A549 (cell line): ENCODE data around the gene KEAP1. TPM values are rescaled to one million over a fixed set of nuclear protein-coding genes. Genes with fewer than 3 reads are reported as not detected.

Experiments used
- ATAC-seq, 2 experiments: fragments of 200-7000 bp in 1 of 2; fragments of >200 bp in 1 of 2; cut with Nextera tagmentation in 1 of 2; cut with Tn5 transposase in 1 of 2; 3 replicates each; pipeline versions ENCODE4 v1.8.0 to v1.9.1; 2018 to 2020; ENCODE audit warnings: mild to moderate bottlenecking in 1 of 2, moderate library complexity in 1 of 2
- CTCF ChIA-PET: fragments of 300-600 bp; sonication (Branson Sonifier 250); formaldehyde crosslinking; extraction: SDS; loops from one replicate; lab custom pipeline; 2021; ENCODE audit warnings: antibody characterized with exemption, inconsistent platforms; lab: Yijun Ruan, JAX
- POLR2A ChIA-PET: fragments of 350-600 bp; formaldehyde crosslinking; extraction: SDS; loops from one replicate; lab custom pipeline; 2021; ENCODE audit warnings: antibody characterized with exemption, inconsistent platforms; lab: Yijun Ruan, JAX
- DNase-seq, 2 experiments: peaks; one replicate each; pipeline versions ENCODE4 v3.0.0 to v3.0.0-alpha.2; 2011 to 2016; ENCODE audit warnings: low read depth in 1 of 2, low spot score in 1 of 2
- FAIRE-seq: peaks from 2 replicates; lab custom pipeline; 2011; peaks lifted over from hg19 to GRCh38; lab: Jason Lieb, UNC
- H3K27ac ChIP-seq, 2 experiments: fragments of >200 bp; sonication (Bioruptor Twin); formaldehyde crosslinking; 3 replicates each; pipeline ENCODE4 v1.5.1; 2016 to 2017
- H3K4me1 ChIP-seq: fragments of >200 bp; sonication (Bioruptor Twin); formaldehyde crosslinking; 3 replicates; pipeline ENCODE4 v1.6.1; 2016
- H3K4me2 ChIP-seq: fragments of >200 bp; sonication (Bioruptor Twin); formaldehyde crosslinking; 3 replicates; pipeline ENCODE4 v1.6.1; 2016
- H3K4me3 ChIP-seq: fragments of >200 bp; sonication (Bioruptor Twin); formaldehyde crosslinking; 3 replicates; pipeline ENCODE4 v1.5.1; 2016
- H3K9me3 ChIP-seq: fragments of >200 bp; sonication (Bioruptor Twin); formaldehyde crosslinking; 3 replicates; pipeline ENCODE4 v1.6.1; 2016
- ATOH8 ChIP-seq: fragments of 250-450 bp; sonication (Bioruptor Pico); IDR thresholded peaks from 2 replicates; pipeline ENCODE4 v1.5.0; 2020; ENCODE audit warnings: low read depth, mild to moderate bottlenecking, moderate library complexity
- CBX8 ChIP-seq: fragments of 200-600 bp; sonication (generic); IDR thresholded peaks from 2 replicates; pipeline ENCODE4 v1.6.1; 2016
- CEBPB ChIP-seq, 2 experiments: fragments of >200 bp in 1 of 2; sonication (Bioruptor Twin) in 1 of 2; formaldehyde crosslinking in 1 of 2; IDR thresholded peaks; 2 replicates each; pipeline ENCODE4 v1.6.1; 2012 to 2016
- CTCF ChIP-seq: fragments of >200 bp; sonication (Bioruptor Twin); formaldehyde crosslinking; IDR thresholded peaks from 3 replicates; pipeline ENCODE4 v1.5.1; 2016
- E2F6 ChIP-seq: IDR thresholded peaks from 2 replicates; pipeline ENCODE4 v1.6.1; 2012; ENCODE audit warnings: low read depth, borderline replicate concordance
- EHF ChIP-seq: fragments of 250-450 bp; sonication (Bioruptor Pico); IDR thresholded peaks from 2 replicates; pipeline ENCODE4 v1.5.0; 2020; ENCODE audit warnings: mild to moderate bottlenecking
- EHMT2 ChIP-seq: fragments of 200-600 bp; sonication (generic); IDR thresholded peaks from 2 replicates; pipeline ENCODE4 v1.6.1; 2016; ENCODE audit warnings: antibody characterized with exemption, low read depth, mild to moderate bottlenecking, moderate library complexity
- EP300 ChIP-seq, 2 experiments: fragments of >200 bp; sonication (Bioruptor Twin); formaldehyde crosslinking; IDR thresholded peaks; 2 replicates in 1 of 2; 3 replicates in 1 of 2; pipeline ENCODE4 v1.6.1; 2016 to 2017
- FOXS1 ChIP-seq: fragments of 250-450 bp; sonication (Bioruptor Pico); IDR thresholded peaks from 2 replicates; pipeline ENCODE4 v1.5.0; 2020; ENCODE audit warnings: mild to moderate bottlenecking, moderate library complexity
- HDAC2 ChIP-seq: fragments of 200-600 bp; sonication (generic); IDR thresholded peaks from 2 replicates; pipeline ENCODE4 v1.6.1; 2016
- HEYL ChIP-seq: fragments of 250-450 bp; sonication (Bioruptor Pico); IDR thresholded peaks from 2 replicates; pipeline ENCODE4 v1.8.0; 2021; ENCODE audit warnings: mild to moderate bottlenecking, moderate library complexity
- HMGXB4 ChIP-seq: fragments of 250-450 bp; sonication (Bioruptor Pico); IDR thresholded peaks from 2 replicates; pipeline ENCODE4 v1.5.0; 2021; ENCODE audit warnings: mild to moderate bottlenecking, moderate library complexity, borderline replicate concordance
- HOXB13 ChIP-seq: fragments of 250-450 bp; sonication (Bioruptor Pico); IDR thresholded peaks from 2 replicates; pipeline ENCODE4 v1.5.0; 2020; ENCODE audit warnings: low read depth, mild to moderate bottlenecking, moderate library complexity
- JUNB ChIP-seq: fragments of >200 bp; sonication (Bioruptor Twin); formaldehyde crosslinking; IDR thresholded peaks from 2 replicates; pipeline ENCODE4 v1.6.1; 2016
- KDM1A ChIP-seq: fragments of 200-600 bp; sonication (generic); IDR thresholded peaks from 2 replicates; pipeline ENCODE4 v1.6.1; 2016; ENCODE audit warnings: low read depth, mild to moderate bottlenecking
- KDM5A ChIP-seq: fragments of 200-600 bp; sonication (generic); IDR thresholded peaks from 2 replicates; pipeline ENCODE4 v1.6.1; 2016; ENCODE audit warnings: antibody characterized with exemption, mild to moderate bottlenecking
- MAX ChIP-seq: IDR thresholded peaks from 2 replicates; pipeline ENCODE4 v1.6.1; 2012
- MYC ChIP-seq: IDR thresholded peaks from 2 replicates; pipeline ENCODE4 v1.6.1; 2012; ENCODE audit warnings: mild to moderate bottlenecking, inconsistent platforms, low read length, improper control_type of control experiment, borderline replicate concordance
- NPAS2 ChIP-seq: fragments of 250-450 bp; sonication (Bioruptor Pico); IDR thresholded peaks from 2 replicates; pipeline ENCODE4 v1.8.0; 2022; ENCODE audit warnings: mild to moderate bottlenecking, moderate library complexity, borderline replicate concordance
- PBX3 ChIP-seq: IDR thresholded peaks from 2 replicates; pipeline ENCODE4 v1.6.1; 2012
- PHF8 ChIP-seq: fragments of 200-600 bp; sonication (generic); IDR thresholded peaks from 2 replicates; pipeline ENCODE4 v1.6.1; 2016; ENCODE audit warnings: low read depth, mild to moderate bottlenecking, antibody characterized with exemption, moderate library complexity, borderline replicate concordance
- POLR2A ChIP-seq: IDR thresholded peaks from 2 replicates; pipeline ENCODE4 v1.6.1; 2012; ENCODE audit warnings: mild to moderate bottlenecking, low read length
- RAD21 ChIP-seq, 2 experiments: fragments of >200 bp in 1 of 2; sonication (Bioruptor Twin) in 1 of 2; formaldehyde crosslinking in 1 of 2; IDR thresholded peaks in 1 of 2; conservative IDR thresholded peaks in 1 of 2; 2 replicates in 1 of 2; 3 replicates in 1 of 2; pipeline ENCODE4 v1.6.1; 2012 to 2018; ENCODE audit warnings: inconsistent platforms in 1 of 2
- SMC3 ChIP-seq: fragments of >200 bp; sonication (Bioruptor Twin); formaldehyde crosslinking; IDR thresholded peaks from 3 replicates; pipeline ENCODE4 v1.6.1; 2018; ENCODE audit warnings: inconsistent platforms
- TFCP2L1 ChIP-seq: fragments of 250-450 bp; sonication (Bioruptor Pico); IDR thresholded peaks from 2 replicates; pipeline ENCODE4 v1.5.0; 2021; ENCODE audit warnings: mild to moderate bottlenecking
- TP53 ChIP-seq: fragments of 250-450 bp; sonication (Bioruptor Pico); IDR thresholded peaks from 2 replicates; pipeline ENCODE4 v1.5.0; 2021; ENCODE audit warnings: mild to moderate bottlenecking, moderate library complexity
- ZFP36 ChIP-seq: fragments of 450-650 bp; IDR thresholded peaks from 2 replicates; pipeline ENCODE4 v1.6.1; 2014; ENCODE audit warnings: borderline replicate concordance; ENCODE audit not compliant: partially characterized antibody
- WGBS: methylation state at CpG from one replicate; pipeline ENCODE4 v1.1.6; 2017; ENCODE audit errors: missing lambda C conversion rate; 5-methylcytosine and 5-hydroxymethylcytosine counted together
- polyA plus RNA-seq, 4 experiments: library from polyadenylated mRNA; depleted of rRNA in 3 of 4; stranded (reverse); fragments of >200 nt; fragmentation: RNase III in 1 of 4; extraction: RNeasy Plus Mini Kit Qiagen cat#74134 plus additional on column Dnase treatment in 1 of 4; gene quantifications; 2 replicates in 3 of 4; 3 replicates in 1 of 4; pipeline ENCODE4 v1.2.3, GENCODE V29; 2011 to 2017

KEAP1 gene
- polyA plus RNA-seq, 2 of the 4 experiments (the other 2 are of a cell fraction) = 49.3 to 67.7 TPM

GRCh38 chr19:10473192-10473591, 30.0 kb downstream of the KEAP1 start:
- POLR2A ChIA-PET = interaction anchor here (1.0 kb wide), 1 partner anchor 11 kb away, joined by 3 read pairs; no protein-coding TSS in a partner anchor
- Histone ChIP-seq H3K9me3 (no peaks in the 10 kb centered on the region), H3K4me3 (no peak overlapping the region), H3K4me1 (no peaks in the 10 kb centered on the region), H3K4me2 (no peak overlapping the region), H3K27ac (no peak overlapping the region)
- CTCF ChIA-PET = interaction anchor here (1.2 to 2.0 kb wide), 4 partner anchors 11 to 55 kb away, joined by 5 to 10 read pairs (median 6); no protein-coding TSS in a partner anchor
- 66% methylated on average over 5 of the region's 5 CpGs for WGBS
- FAIRE-seq (no peak), ATAC-seq (no peak), DNase-seq (no peak)
- TF ChIP-seq CBX8 (no peak), HOXB13 (CRISPR knock-in tag) (no peak), PBX3 (no peak), EHMT2 (no peak), TFCP2L1 (CRISPR knock-in tag) (no peak), TP53 (no peak), NPAS2 (no peak), E2F6 (no peak), KDM5A (no peak), ATOH8 (CRISPR knock-in tag) (no peak), POLR2A (no peak), ZFP36 (no peak), KDM1A (no peak), RAD21 (conservative IDR thresholded peaks at IDR 0.05 in 1 of 2, IDR thresholded peaks at IDR 0.05 in 1 of 2) (no peak), HDAC2 (no peak), EHF (CRISPR knock-in tag) (no peak), MYC (no peak)

- peak; percentile 28 to 62 for DNase-seq
- 22% methylated on average over 6 of the region's 6 CpGs for WGBS
Observed at GRCh38 chr19:10471909-10472308, 31.2 kb downstream of the KEAP1 start.

More at GRCh38 chr19:10471909-10472308, 31.2 kb downstream of the KEAP1 start:
- H3K4me3 ChIP-seq = no peak overlapping the region
- TF ChIP-seq HEYL (CRISPR knock-in tag) = no peak
- no peak for TF ChIP-seq JUNB
- 0 out of 3 replicates have a peak, but pooled peaks have one; percentile 25 for TF ChIP-seq SMC3
- no peak for TF ChIP-seq CEBPB (IDR thresholded peaks at IDR 0.05)
- no peak for TF ChIP-seq TFCP2L1 (CRISPR knock-in tag)
- no peak for TF ChIP-seq PBX3
- TF ChIP-seq CTCF = peak; percentile 39; the same call in 2 of the 3 replicates
- TF ChIP-seq HMGXB4 (CRISPR knock-in tag) = no peak
- TF ChIP-seq EP300 (IDR thresholded peaks at IDR 0.05) = no peak
- no peak for TF ChIP-seq PHF8
- TF ChIP-seq RAD21 (conservative IDR thresholded peaks at IDR 0.05 in 1 of 2, IDR thresholded peaks at IDR 0.05 in 1 of 2) = peak in 1 of 2 experiments; percentile 39; a peak in 1 of 5 replicates
- TF ChIP-seq MAX = no peak
- no peak for TF ChIP-seq EHF (CRISPR knock-in tag)
- TF ChIP-seq CBX8 = no peak
- no peak for TF ChIP-seq FOXS1
- TF ChIP-seq, all 56 proteins: peak for 3
- Histone ChIP-seq H3K4me2 (no peak overlapping the region), H3K4me1 (no peaks in the 10 kb centered on the region), H3K27ac (no peak overlapping the region), H3K9me3 (no peaks in the 10 kb centered on the region)
- FAIRE-seq (no peak), ATAC-seq (peak; percentile 82 to 83; a peak in 5 of 6 replicates)
- ChIA-PET POLR2A (no interaction called here), CTCF (interaction anchor here (0.5 to 2.0 kb wide), 7 partner anchors 10 to 228 kb away, joined by 3 to 10 read pairs (median 4); no protein-coding TSS in a partner anchor)
